T-helper 22 cell (primary cell): ENCODE data around the gene RPL41.
"Not testable (repeated sequence)": the region's sequence is repeated elsewhere in the genome, so short reads cannot be mapped to it uniquely, and the experiment has no call there.

Experiments used
- DNase-seq: peaks from one replicate; pipeline ENCODE4 v3.0.0-alpha.2; 2020; ENCODE audit warnings: low read depth

The RPL41 gene

GRCh38 chr12:56116267-56117081, at the start of gene RPL41:
Gene RPL41, plus strand, starts transcription at chr12:56116633.
- DNase-seq = peak; percentile 81

- DNase-seq = no peak
Observed at GRCh38 chr12:56071648-56072047, 44.8 kb upstream of the RPL41 start.

GRCh38 chr12:56074396-56074795, 42.0 kb upstream of the RPL41 start:
- no peak for DNase-seq

GRCh38 chr12:56077966-56078365, 38.5 kb upstream of the RPL41 start:
- not testable (repeated sequence) for DNase-seq

- no peak for DNase-seq
Observed at GRCh38 chr12:56078427-56078826, 38.0 kb upstream of the RPL41 start.

GRCh38 chr12:56078931-56079722, 37.3 kb upstream of the RPL41 start:
- DNase-seq = peak; percentile 23

GRCh38 chr12:56079723-56080555, 36.5 kb upstream of the RPL41 start, which contains the start of gene ERBB3:
Gene ERBB3, plus strand, starts transcription at chr12:56080165. Its CDS starts 136 bp downstream, at chr12:56080301.
- DNase-seq = peak; percentile 60

GRCh38 chr12:56080556-56081138, 35.8 kb upstream of the RPL41 start:
- DNase-seq = no peak

- no peak for DNase-seq
Observed at GRCh38 chr12:56081393-56082347, 34.8 kb upstream of the RPL41 start.

- no peak for DNase-seq
Observed at GRCh38 chr12:56082382-56082781, 34.1 kb upstream of the RPL41 start.

- DNase-seq = no peak
Observed at GRCh38 chr12:56082967-56083366, 33.5 kb upstream of the RPL41 start.

GRCh38 chr12:56084958-56085543, 31.4 kb upstream of the RPL41 start:
- no peak for DNase-seq

- DNase-seq = no peak
Observed at GRCh38 chr12:56086096-56086495, 30.3 kb upstream of the RPL41 start.

- no peak for DNase-seq
Observed at GRCh38 chr12:56086608-56087007, 29.8 kb upstream of the RPL41 start.

GRCh38 chr12:56087220-56087619, 29.2 kb upstream of the RPL41 start:
- DNase-seq = no peak

- DNase-seq = no peak
Observed at GRCh38 chr12:56097738-56098137, 18.7 kb upstream of the RPL41 start.

- no peak for DNase-seq
Observed at GRCh38 chr12:56098592-56098991, 17.8 kb upstream of the RPL41 start.

GRCh38 chr12:56099787-56100186, 16.6 kb upstream of the RPL41 start:
- DNase-seq = no peak

GRCh38 chr12:56101045-56101444, 15.4 kb upstream of the RPL41 start:
- no peak for DNase-seq

GRCh38 chr12:56102683-56103065, 13.8 kb upstream of the RPL41 start:
- no peak for DNase-seq
